ENCODE results near the gene CACUL1.

Gene CACUL1

DNA sequence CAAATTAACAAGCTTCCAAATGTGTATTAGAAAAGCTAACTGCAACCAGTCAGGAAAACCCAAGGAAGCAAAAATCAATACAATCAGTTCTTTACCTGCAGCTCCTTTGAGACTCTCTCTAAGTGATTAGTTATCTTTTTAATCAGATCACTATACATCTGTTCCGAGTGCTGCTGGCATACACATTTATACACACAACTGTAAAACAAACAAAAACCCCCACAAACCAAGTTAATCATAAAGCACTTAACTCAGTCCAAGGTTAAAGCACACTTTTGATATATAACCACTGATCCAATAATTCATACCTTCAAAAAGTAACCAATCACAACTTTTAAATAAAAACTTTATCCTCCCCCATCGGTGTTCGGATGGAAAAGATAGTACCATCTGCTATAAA, 25.6 kb downstream of the CACUL1 start:
- Mint-ChIP-seq H3K4me1 (peaks cover 66% of the 10 kb centered on the region), H3K27me3 (ENCODE audit: low read depth) (no peaks in the 10 kb centered on the region), H3K9me3 (no peaks in the 10 kb centered on the region), H3K4me3 (no peak overlapping the region), H3K36me3 (ENCODE audit: low read depth) (peaks cover 11% of the 10 kb centered on the region), H3K27ac (no peak overlapping the region)
- TF ChIP-seq, protein P1, sequence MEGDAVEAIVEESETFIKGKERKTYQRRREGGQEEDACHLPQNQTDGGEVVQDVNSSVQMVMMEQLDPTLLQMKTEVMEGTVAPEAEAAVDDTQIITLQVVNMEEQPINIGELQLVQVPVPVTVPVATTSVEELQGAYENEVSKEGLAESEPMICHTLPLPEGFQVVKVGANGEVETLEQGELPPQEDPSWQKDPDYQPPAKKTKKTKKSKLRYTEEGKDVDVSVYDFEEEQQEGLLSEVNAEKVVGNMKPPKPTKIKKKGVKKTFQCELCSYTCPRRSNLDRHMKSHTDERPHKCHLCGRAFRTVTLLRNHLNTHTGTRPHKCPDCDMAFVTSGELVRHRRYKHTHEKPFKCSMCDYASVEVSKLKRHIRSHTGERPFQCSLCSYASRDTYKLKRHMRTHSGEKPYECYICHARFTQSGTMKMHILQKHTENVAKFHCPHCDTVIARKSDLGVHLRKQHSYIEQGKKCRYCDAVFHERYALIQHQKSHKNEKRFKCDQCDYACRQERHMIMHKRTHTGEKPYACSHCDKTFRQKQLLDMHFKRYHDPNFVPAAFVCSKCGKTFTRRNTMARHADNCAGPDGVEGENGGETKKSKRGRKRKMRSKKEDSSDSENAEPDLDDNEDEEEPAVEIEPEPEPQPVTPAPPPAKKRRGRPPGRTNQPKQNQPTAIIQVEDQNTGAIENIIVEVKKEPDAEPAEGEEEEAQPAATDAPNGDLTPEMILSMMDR (IDR thresholded peaks at IDR 0.05; ENCODE audit: unreplicated experiment in 3 of 3), result no peak

DNA sequence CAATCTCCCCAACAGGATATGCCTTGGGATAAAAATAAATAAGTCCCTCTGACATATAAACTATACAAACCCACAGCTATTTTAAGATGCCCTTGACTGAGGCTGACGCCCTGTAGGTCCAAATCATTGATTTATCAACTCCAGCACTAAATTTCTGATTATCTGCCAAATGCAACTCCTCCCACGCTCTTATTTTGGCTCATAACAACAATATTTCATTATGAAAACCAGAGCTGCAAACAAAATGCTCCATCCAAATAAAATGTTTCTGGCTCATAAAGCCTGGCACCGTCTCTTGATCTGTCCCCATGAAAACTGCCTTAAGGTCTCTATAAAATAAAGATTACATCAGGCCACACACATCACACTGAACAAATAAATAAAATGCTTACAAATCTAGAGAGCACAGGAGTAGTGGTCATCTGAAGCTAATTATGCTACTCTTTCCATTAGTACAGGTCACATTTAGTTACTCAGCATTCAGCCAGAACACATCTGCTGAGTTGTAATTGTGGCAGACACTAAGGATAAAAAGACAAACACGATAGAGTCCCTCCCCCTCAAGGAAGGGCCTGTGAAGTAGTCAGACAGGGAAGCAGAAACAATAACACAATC, 28.8 kb downstream of the CACUL1 start:
- Mint-ChIP-seq H3K4me1 (peaks cover 42% of the 10 kb centered on the region), H3K27me3 (ENCODE audit: low read depth) (no peaks in the 10 kb centered on the region), H3K9me3 (no peaks in the 10 kb centered on the region), H3K4me3 (peak overlapping the region in 2 of 3 experiments; percentile 1 to 5), H3K27ac (peak overlapping the region; percentile 46 to 77 (median 70)), H3K36me3 (ENCODE audit: low read depth) (peaks cover 13% of the 10 kb centered on the region)
- TF ChIP-seq, protein P1 (IDR thresholded peaks at IDR 0.05; ENCODE audit: unreplicated experiment in 3 of 3), result no peak

DNA sequence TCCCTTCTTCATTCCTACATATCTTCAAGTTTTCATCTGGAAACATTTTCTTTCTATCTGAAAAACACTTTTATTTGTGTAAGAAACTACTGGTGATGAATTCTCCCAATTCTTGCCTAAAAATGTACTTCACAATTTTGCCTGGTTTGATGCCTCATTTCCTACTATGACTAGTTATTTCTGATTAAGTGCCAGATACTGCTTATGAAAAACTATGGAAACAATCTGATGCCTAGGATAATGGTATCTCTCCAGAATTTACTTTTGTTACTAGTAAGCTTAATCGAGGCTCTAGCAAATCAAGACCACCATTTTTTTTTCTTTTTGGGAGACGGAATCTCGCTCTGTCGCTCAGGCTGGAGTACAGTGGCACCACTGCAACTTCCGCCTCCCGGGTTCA, 31.3 kb downstream of the CACUL1 start:
- no peaks in the 10 kb centered on the region for H3K9me3 Mint-ChIP-seq
- no peaks in the 10 kb centered on the region for H3K27me3 Mint-ChIP-seq (ENCODE audit: low read depth)
- no peak overlapping the region for H3K27ac Mint-ChIP-seq
- H3K4me1 Mint-ChIP-seq, result peaks cover 32% of the 10 kb centered on the region
- no peak overlapping the region for H3K4me3 Mint-ChIP-seq
- peaks cover 17% of the 10 kb centered on the region for H3K36me3 Mint-ChIP-seq (ENCODE audit: low read depth)
- TF ChIP-seq, protein P1 (IDR thresholded peaks at IDR 0.05; ENCODE audit: unreplicated experiment in 3 of 3), result no peak

DNA sequence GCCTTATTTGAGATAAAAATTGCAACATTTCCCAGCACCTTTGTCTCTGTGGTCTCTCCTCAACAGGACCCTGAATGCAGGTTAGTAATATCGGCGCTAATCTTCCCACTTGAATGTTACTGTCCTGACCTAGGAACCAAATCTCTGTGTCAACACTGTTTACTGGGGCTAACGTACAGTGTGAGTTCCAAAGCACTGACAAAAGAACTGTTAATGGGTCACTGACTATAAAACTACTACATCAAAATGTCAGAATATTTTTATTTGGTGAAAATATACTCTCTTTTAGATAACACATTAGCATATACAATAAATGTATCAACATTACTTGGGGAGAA, 33.3 kb downstream of the CACUL1 start:
- Mint-ChIP-seq H3K27me3 (ENCODE audit: low read depth) (no peaks in the 10 kb centered on the region), H3K36me3 (ENCODE audit: low read depth) (peaks cover 25% of the 10 kb centered on the region), H3K27ac (no peak overlapping the region), H3K9me3 (no peaks in the 10 kb centered on the region), H3K4me3 (no peak overlapping the region), H3K4me1 (peaks cover 26% of the 10 kb centered on the region)
- TF ChIP-seq, protein P1 (IDR thresholded peaks at IDR 0.05; ENCODE audit: unreplicated experiment in 3 of 3), result no peak

DNA sequence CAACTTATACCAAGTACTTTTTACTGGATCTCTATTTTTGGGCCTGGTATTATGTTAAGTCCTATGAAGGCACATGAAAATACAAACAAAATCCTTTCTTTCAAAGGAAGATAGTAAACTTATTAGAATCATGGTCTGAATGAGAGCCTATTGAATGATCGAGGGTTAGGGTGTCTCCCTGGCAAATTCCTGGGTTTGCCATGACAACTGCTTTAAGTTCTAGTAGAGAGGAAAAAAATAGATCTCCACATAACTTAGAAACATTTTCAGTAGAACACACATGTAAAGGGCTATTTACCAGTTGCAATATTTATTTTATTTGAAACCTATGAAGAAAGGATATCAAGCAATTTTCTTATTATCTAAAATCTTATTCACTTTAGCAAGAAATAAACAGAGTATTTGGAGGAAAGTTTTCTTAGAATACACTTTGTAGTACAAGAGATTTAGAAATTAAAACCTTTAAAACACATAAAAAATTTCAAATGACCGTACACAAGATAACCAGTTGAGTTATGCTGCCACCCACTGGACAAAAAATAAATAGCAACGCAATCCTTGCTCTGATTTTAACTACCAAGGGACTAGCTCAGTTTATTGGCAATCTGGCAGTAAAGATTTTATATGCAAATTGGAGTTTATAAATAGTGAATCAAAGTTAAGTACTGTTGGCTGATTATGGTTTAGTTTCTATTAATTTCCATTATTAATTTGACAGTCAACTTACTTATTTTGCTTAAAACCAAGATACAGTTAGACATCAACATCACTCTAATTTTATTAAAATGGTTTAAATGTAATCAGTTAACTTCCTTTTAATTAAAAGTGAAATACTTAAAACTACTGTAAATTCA, 33.9 kb downstream of the CACUL1 start:
- Mint-ChIP-seq H3K27me3 (ENCODE audit: low read depth) (no peaks in the 10 kb centered on the region), H3K36me3 (ENCODE audit: low read depth) (peaks cover 24% of the 10 kb centered on the region), H3K4me3 (no peak overlapping the region), H3K27ac (no peak overlapping the region), H3K4me1 (peaks cover 20% of the 10 kb centered on the region), H3K9me3 (no peaks in the 10 kb centered on the region)
- TF ChIP-seq, protein P1 (IDR thresholded peaks at IDR 0.05; ENCODE audit: unreplicated experiment in 3 of 3), result peak; percentile 78 to 86 (median 85)
